SK-N-MC (cell line): Measurements from ENCODE around the gene GLUL.

ENCODE experiments used
- EZH2 ChIP-seq: fragments of 200-600 bp; sonication (generic); IDR thresholded peaks from one replicate; pipeline ENCODE4 v1.6.1; 2017; ENCODE audit warnings: antibody characterized with exemption
- FOXP2 ChIP-seq: optimal IDR thresholded peaks from 2 replicates; pipeline ENCODE3; 2011; ENCODE audit warnings: mild to moderate bottlenecking, moderate library complexity; ENCODE audit not compliant: insufficient read depth; ENCODE audit errors: extremely low read length, control extremely low read depth

DNA sequence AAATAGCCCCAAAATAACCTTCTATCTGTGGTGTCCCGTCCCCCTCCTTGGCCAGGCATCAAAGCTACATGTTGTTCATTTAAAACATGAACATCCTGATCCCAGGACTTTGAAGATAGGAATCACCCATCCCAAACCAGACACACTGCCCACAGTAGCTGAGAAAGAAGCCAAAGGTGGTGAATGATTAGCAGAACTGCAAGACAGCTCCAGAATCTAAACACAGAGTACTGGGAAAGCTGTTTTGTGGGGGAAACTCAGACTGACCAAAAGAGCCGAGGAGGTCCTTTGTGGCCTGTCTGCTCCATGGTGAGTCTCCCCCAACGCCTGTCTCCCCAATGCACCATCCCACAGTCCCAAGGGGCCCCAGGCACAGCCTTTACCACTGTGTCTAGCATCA lies 16.1 kb upstream of the GLUL start:
- TF ChIP-seq EZH2 (no peak), FOXP2 (no peak)
